CD4-positive, alpha-beta memory T cell (primary cell): ENCODE results near the gene RPL32. TPM values are rescaled to one million over a fixed set of nuclear protein-coding genes. Genes with fewer than 3 reads are reported as not detected.

Experiments used
- CTCF ChIA-PET: fragments of 350-600 bp; sonication (Branson Sonifier 250); formaldehyde crosslinking; loops from one replicate; lab custom pipeline; 2021; ENCODE audit warnings: inconsistent platforms; ENCODE audit not compliant: partially characterized antibody; lab: Charles Lee
- POLR2A ChIA-PET: fragments of 350-600 bp; sonication (Branson Sonifier 250); formaldehyde crosslinking; loops from one replicate; lab custom pipeline; 2021; ENCODE audit not compliant: partially characterized antibody; lab: Charles Lee
- DNase-seq, 5 donors: peaks; one replicate each; pipeline versions ENCODE4 v3.0.0 to v3.0.0-alpha.2; 2020 to 2022; ENCODE audit warnings: mixed read lengths in 1 of 5
- H3K27ac ChIP-seq: one replicate; pipeline ENCODE4 v1.7.0; 2013; ENCODE audit warnings: low read depth, low read length
- H3K27me3 ChIP-seq: 2 replicates; pipeline ENCODE4 v1.7.0; 2013; ENCODE audit warnings: mild to moderate bottlenecking, low read length, moderate library complexity; ENCODE audit not compliant: insufficient read depth
- H3K36me3 ChIP-seq: 2 replicates; pipeline ENCODE4 v1.7.0; 2013; ENCODE audit warnings: mild to moderate bottlenecking, low read length, moderate library complexity; ENCODE audit not compliant: insufficient read depth
- H3K4me1 ChIP-seq: 2 replicates; pipeline ENCODE4 v1.7.0; 2013; ENCODE audit warnings: mild to moderate bottlenecking, low read length, moderate library complexity; ENCODE audit not compliant: insufficient read depth
- H3K4me3 ChIP-seq, 2 donors: one replicate each; pipeline ENCODE4 v1.7.0; 2013; ENCODE audit warnings: low read length in 2 of 2, mild to moderate bottlenecking in 1 of 2
- H3K9me3 ChIP-seq, 2 donors: one replicate each; pipeline ENCODE4 v1.7.0; 2013; ENCODE audit warnings: low read length in 2 of 2, control low read depth in 1 of 2; ENCODE audit not compliant: control insufficient read depth in 1 of 2
- H3K27ac Mint-ChIP-seq, 7 donors: one replicate each; pipeline ENCODE4 v1.8.0; 2020 to 2021; ENCODE audit warnings: mixed read lengths in 7 of 7, mild to moderate bottlenecking in 6 of 7, inconsistent platforms in 3 of 7, moderate library complexity in 3 of 7
- H3K27me3 Mint-ChIP-seq, 2 donors: one replicate each; pipeline ENCODE4 v1.8.0; 2020 to 2021; ENCODE audit warnings: mixed read lengths in 2 of 2
- H3K36me3 Mint-ChIP-seq, 2 donors: one replicate each; pipeline ENCODE4 v1.8.0; 2020 to 2021; ENCODE audit warnings: mixed read lengths in 2 of 2, inconsistent platforms in 1 of 2, mild to moderate bottlenecking in 1 of 2
- H3K4me1 Mint-ChIP-seq, 4 donors: one replicate each; pipeline ENCODE4 v1.8.0; 2020 to 2021; ENCODE audit warnings: mixed read lengths in 4 of 4, mild to moderate bottlenecking in 1 of 4
- H3K4me3 Mint-ChIP-seq, 8 donors: one replicate each; pipeline ENCODE4 v1.8.0; 2020 to 2021; ENCODE audit warnings: mixed read lengths in 8 of 8, mild to moderate bottlenecking in 7 of 8, moderate library complexity in 6 of 8, inconsistent platforms in 3 of 8
- H3K9me3 Mint-ChIP-seq, 8 donors: one replicate each; pipeline ENCODE4 v1.8.0; 2020 to 2021; ENCODE audit warnings: mixed read lengths in 8 of 8, mild to moderate bottlenecking in 5 of 8, inconsistent platforms in 3 of 8, moderate library complexity in 1 of 8
- intact Hi-C: fragments of 100-400 bp; cut with micrococcal nuclease; formaldehyde crosslinking; loops from one replicate; pipeline ENCODE4 v1.15.1; 2023
- polyA plus RNA-seq, 2 donors: library from polyadenylated mRNA; unstranded; fragments of 300-500 nt; fragmentation: Illumina TruSeq; gene quantifications; one replicate each; pipeline ENCODE4 v1.2.3, GENCODE V29; 2021
- total RNA-seq, 2 experiments: library from RNA; stranded (reverse); gene quantifications; one replicate each; pipeline ENCODE4 v1.2.3, GENCODE V29; 2021

The RPL32 gene
- total and polyA plus RNA-seq, 4 experiments from 2014 or later, result 2,040 to 3,480 (median 3,340) TPM

- Histone ChIP-seq H3K4me3 (no peak overlapping the region), H3K9me3 (no peaks in the 10 kb centered on the region), H3K4me1 (no peaks in the 10 kb centered on the region), H3K27me3 (no peaks in the 10 kb centered on the region), H3K36me3 (no peaks in the 10 kb centered on the region), H3K27ac (no peak overlapping the region)
- no peak overlapping the region for H3K4me3 Mint-ChIP-seq
- ChIA-PET CTCF (interaction anchor here (1.9 kb wide), 1 partner anchor 8 kb away, joined by 4 read pairs; no protein-coding TSS in a partner anchor), POLR2A (no interaction called here)
- intact Hi-C loops, result no loop called here
- peaks cover 6 to 13% of the 10 kb centered on the region in 2 donors for H3K27me3 Mint-ChIP-seq
- DNase-seq, result no peak
- no peaks in the 10 kb centered on the region for H3K9me3 Mint-ChIP-seq
- H3K4me1 Mint-ChIP-seq, result no peaks in the 10 kb centered on the region
- no peaks in the 10 kb centered on the region for H3K36me3 Mint-ChIP-seq
- H3K27ac Mint-ChIP-seq, result no peak overlapping the region
Observed at GRCh38 chr3:12875857-12876836, 34.8 kb upstream of the RPL32 start.

GRCh38 chr3:12871404-12871983 is 30.1 kb upstream of the RPL32 start:
- Mint-ChIP-seq H3K9me3 (peaks cover 0 to 4% (median 0%) of the 10 kb centered on the region in 8 donors), H3K36me3 (no peaks in the 10 kb centered on the region), H3K27me3 (peaks cover 13 to 25% of the 10 kb centered on the region in 2 donors), H3K4me3 (no peak overlapping the region), H3K27ac (no peak overlapping the region), H3K4me1 (peaks cover 7 to 23% (median 11%) of the 10 kb centered on the region in 4 donors)
- CTCF ChIA-PET, result interaction anchor here (1.9 kb wide), 1 partner anchor 20 kb away, joined by 7 read pairs; no protein-coding TSS in a partner anchor
- no peaks in the 10 kb centered on the region for H3K9me3 ChIP-seq
- intact Hi-C loops, result no loop called here
- no peak overlapping the region for H3K27ac ChIP-seq
- no peak overlapping the region for H3K4me3 ChIP-seq
- no peaks in the 10 kb centered on the region for H3K36me3 ChIP-seq
- POLR2A ChIA-PET, result interaction anchor here (1.2 kb wide), 1 partner anchor 20 kb away, joined by 4 read pairs; no protein-coding TSS in a partner anchor
- H3K4me1 ChIP-seq, result peaks cover 13% of the 10 kb centered on the region
- H3K27me3 ChIP-seq, result no peaks in the 10 kb centered on the region
- no peak for DNase-seq

- Histone ChIP-seq H3K4me3 (no peak overlapping the region), H3K4me1 (peaks cover 13% of the 10 kb centered on the region), H3K27ac (no peak overlapping the region), H3K27me3 (no peaks in the 10 kb centered on the region), H3K9me3 (no peaks in the 10 kb centered on the region), H3K36me3 (no peaks in the 10 kb centered on the region)
- intact Hi-C loops, result no loop called here
- Mint-ChIP-seq H3K27me3 (peaks cover 13 to 25% of the 10 kb centered on the region in 2 donors), H3K9me3 (peaks cover 0 to 4% (median 0%) of the 10 kb centered on the region in 8 donors), H3K4me1 (peaks cover 7 to 23% (median 11%) of the 10 kb centered on the region in 4 donors), H3K36me3 (no peaks in the 10 kb centered on the region), H3K27ac (peak overlapping the region in 4 of 7 donors; percentile 3 to 87 (median 62)), H3K4me3 (peak overlapping the region in 6 of 8 donors; percentile 3 to 62 (median 28))
- DNase-seq, result no peak
- POLR2A ChIA-PET, result interaction anchor here (1.2 kb wide), 1 partner anchor 21 kb away, joined by 4 read pairs; no protein-coding TSS in a partner anchor
- CTCF ChIA-PET, result interaction anchor here (1.1 to 1.9 kb wide), 2 partner anchors 21 to 27 kb away, joined by 4 to 7 read pairs; no protein-coding TSS in a partner anchor
Observed at GRCh38 chr3:12870942-12871341, 29.6 kb upstream of the RPL32 start.

- H3K27ac Mint-ChIP-seq, result no peak overlapping the region
- H3K4me1 ChIP-seq, result peaks cover 13% of the 10 kb centered on the region
- H3K36me3 ChIP-seq, result no peaks in the 10 kb centered on the region
- no peaks in the 10 kb centered on the region for H3K36me3 Mint-ChIP-seq
- peak overlapping the region in 1 of 8 donors; percentile 91 for H3K4me3 Mint-ChIP-seq
- H3K27ac ChIP-seq, result no peak overlapping the region
- H3K4me3 ChIP-seq, result no peak overlapping the region
- DNase-seq, result no peak
- no peaks in the 10 kb centered on the region for H3K9me3 ChIP-seq
- H3K4me1 Mint-ChIP-seq, result peaks cover 7 to 23% (median 11%) of the 10 kb centered on the region in 4 donors
- intact Hi-C loops, result loop anchor here (2.0 kb wide), 1 partner anchor 126 kb away; no protein-coding TSS in a partner anchor
- H3K9me3 Mint-ChIP-seq, result peaks cover 0 to 15% (median 7%) of the 10 kb centered on the region in 8 donors
- no peaks in the 10 kb centered on the region for H3K27me3 ChIP-seq
- H3K27me3 Mint-ChIP-seq, result peaks cover 9 to 16% of the 10 kb centered on the region in 2 donors
- CTCF ChIA-PET, result interaction anchor here (2.1 to 4.5 kb wide), 2 partner anchors 18 to 22 kb away, joined by 20 to 38 read pairs; no protein-coding TSS in a partner anchor
- POLR2A ChIA-PET, result no interaction called here
Observed at GRCh38 chr3:12869035-12869621, 27.8 kb upstream of the RPL32 start.

GRCh38 chr3:12868039-12869034 is 27.0 kb upstream of the RPL32 start:
- H3K4me3 ChIP-seq, result peak overlapping the region; percentile 22 to 36
- no peaks in the 10 kb centered on the region for H3K36me3 Mint-ChIP-seq
- H3K9me3 ChIP-seq, result no peaks in the 10 kb centered on the region
- H3K4me3 Mint-ChIP-seq, result peak overlapping the region; percentile 72 to 92 (median 88)
- no peaks in the 10 kb centered on the region for H3K27me3 ChIP-seq
- H3K9me3 Mint-ChIP-seq, result peaks cover 0 to 15% (median 7%) of the 10 kb centered on the region in 8 donors
- no peak overlapping the region for H3K27ac ChIP-seq
- no peaks in the 10 kb centered on the region for H3K36me3 ChIP-seq
- peaks cover 7 to 23% (median 11%) of the 10 kb centered on the region in 4 donors for H3K4me1 Mint-ChIP-seq
- H3K27me3 Mint-ChIP-seq, result peaks cover 9 to 15% of the 10 kb centered on the region in 2 donors
- POLR2A ChIA-PET, result no interaction called here
- peaks cover 13% of the 10 kb centered on the region for H3K4me1 ChIP-seq
- peak; percentile 42 to 71 (median 56) for DNase-seq
- intact Hi-C loops, result loop anchor here (1.0 to 2.0 kb wide), 3 partner anchors 24 to 126 kb away; no protein-coding TSS in a partner anchor
- peak overlapping the region in 2 of 7 donors; percentile 10 to 19 for H3K27ac Mint-ChIP-seq
- CTCF ChIA-PET, result interaction anchor here (0.7 to 4.5 kb wide), 13 partner anchors 9 to 779 kb away, joined by 3 to 38 read pairs (median 4); no protein-coding TSS in a partner anchor

GRCh38 chr3:12866836-12867235 is 25.5 kb upstream of the RPL32 start:
- Histone ChIP-seq H3K27ac (no peak overlapping the region), H3K27me3 (no peaks in the 10 kb centered on the region), H3K9me3 (no peaks in the 10 kb centered on the region), H3K4me1 (peaks cover 13% of the 10 kb centered on the region), H3K4me3 (no peak overlapping the region), H3K36me3 (no peaks in the 10 kb centered on the region)
- Mint-ChIP-seq H3K4me3 (no peak overlapping the region), H3K27ac (no peak overlapping the region), H3K27me3 (peaks cover 9 to 12% of the 10 kb centered on the region in 2 donors), H3K36me3 (no peaks in the 10 kb centered on the region), H3K4me1 (peaks cover 7 to 23% (median 11%) of the 10 kb centered on the region in 4 donors), H3K9me3 (peaks cover 0 to 15% (median 7%) of the 10 kb centered on the region in 8 donors)
- ChIA-PET POLR2A (no interaction called here), CTCF (interaction anchor here (1.0 to 4.5 kb wide), 5 partner anchors 9 to 118 kb away, joined by 3 to 38 read pairs (median 8); no protein-coding TSS in a partner anchor)
- intact Hi-C loops, result no loop called here
- DNase-seq, result no peak
